GM19239 (cell line): ENCODE data around the gene FOCAD.

Source experiments
- DNase-seq: peaks from one replicate; pipeline ENCODE4 v3.0.0; 2011; ENCODE audit warnings: low spot score; ENCODE audit not compliant: insufficient read length
- FAIRE-seq: peaks from 2 replicates; lab custom pipeline; 2011; peaks lifted over from hg19 to GRCh38; lab: Jason Lieb, UNC

The FOCAD gene

GRCh38 chr9:20728493-20729220, 44.6 kb downstream of the FOCAD start:
- peak; percentile 8 for FAIRE-seq
- DNase-seq = no peak

GRCh38 chr9:20729523-20729922, 45.5 kb downstream of the FOCAD start:
- FAIRE-seq (no peak), DNase-seq (no peak)

- DNase-seq (no peak), FAIRE-seq (no peak)
Measured at GRCh38 chr9:20732118-20732517, 48.1 kb downstream of the FOCAD start.

- no peak for FAIRE-seq
Measured at GRCh38 chr9:20734275-20734674, 50.2 kb downstream of the FOCAD start.

GRCh38 chr9:20740304-20740703, 56.2 kb downstream of the FOCAD start:
- FAIRE-seq (no peak), DNase-seq (no peak)

More at GRCh38 chr9:20734275-20734674, 50.2 kb downstream of the FOCAD start:
- no peak for DNase-seq

GRCh38 chr9:20740929-20741582, 57.0 kb downstream of the FOCAD start:
- DNase-seq (no peak), FAIRE-seq (no peak)

GRCh38 chr9:20742833-20743232, 58.8 kb downstream of the FOCAD start:
- FAIRE-seq (no peak), DNase-seq (no peak)

GRCh38 chr9:20744036-20744630, 60.1 kb downstream of the FOCAD start:
- FAIRE-seq (no peak), DNase-seq (no peak)

- FAIRE-seq = no peak
- DNase-seq = no peak
Measured at GRCh38 chr9:20746967-20747366, 62.9 kb downstream of the FOCAD start.

- FAIRE-seq = no peak
Measured at GRCh38 chr9:20749496-20750198, 65.6 kb downstream of the FOCAD start.

GRCh38 chr9:20753761-20754160, 69.7 kb downstream of the FOCAD start:
- peak; percentile 18 for FAIRE-seq
- DNase-seq = no peak

More at GRCh38 chr9:20749496-20750198, 65.6 kb downstream of the FOCAD start:
- DNase-seq = no peak

GRCh38 chr9:20754556-20754955, 70.5 kb downstream of the FOCAD start:
- no peak for FAIRE-seq
- no peak for DNase-seq

GRCh38 chr9:20760246-20760891, 76.3 kb downstream of the FOCAD start:
- FAIRE-seq = no peak
- DNase-seq = no peak

- FAIRE-seq (no peak), DNase-seq (no peak)
Measured at GRCh38 chr9:20770947-20771346, 86.9 kb downstream of the FOCAD start.

- DNase-seq (no peak), FAIRE-seq (no peak)
Measured at GRCh38 chr9:20771729-20772128, 87.7 kb downstream of the FOCAD start.

- FAIRE-seq (no peak), DNase-seq (no peak)
Measured at GRCh38 chr9:20775683-20776082, 91.6 kb downstream of the FOCAD start.

- DNase-seq (no peak), FAIRE-seq (no peak)
Measured at GRCh38 chr9:20781092-20781491, 97.0 kb downstream of the FOCAD start.

GRCh38 chr9:20782289-20782688, 98.2 kb downstream of the FOCAD start:
- DNase-seq = no peak
- FAIRE-seq = no peak

GRCh38 chr9:20783057-20784038, 99.3 kb downstream of the FOCAD start:
- DNase-seq = no peak
- FAIRE-seq = no peak
